Omental fat pad (tissue), 4 donors: ENCODE results near the gene SAFB2. TPM values are rescaled to one million over a fixed set of nuclear protein-coding genes. Genes with fewer than 3 reads are reported as not detected.

ENCODE experiments used
- ATAC-seq: fragments of 150-250 bp; one replicate; pipeline ENCODE4 v1.9.1; 2016; ENCODE audit warnings: mild to moderate bottlenecking, moderate library complexity; ENCODE audit not compliant: low FRiP score
- DNase-seq: peaks from one replicate; pipeline ENCODE4 v3.0.0-alpha.2; 2019; ENCODE audit warnings: low spot score
- CTCF ChIP-seq, 3 donors: fragments of 450-650 bp; IDR thresholded peaks; one replicate each; pipeline ENCODE4 v1.5.1; 2016 to 2017; ENCODE audit warnings: antibody characterized with exemption in 3 of 3, mild to moderate bottlenecking in 3 of 3, moderate library complexity in 2 of 3
- total RNA-seq, 4 donors: library from RNA; depleted of rRNA; stranded (reverse); fragments of >200 nt; gene quantifications; one replicate each; pipeline ENCODE4 v1.1.0, GENCODE V29; 2016

Gene SAFB2
- total RNA-seq, 4 donors from 2014 or later = 32.0 to 77.9 (median 51.1) TPM

GRCh38 chr19:5627395-5627904 is 4.9 kb upstream of the SAFB2 start:
- no peak for DNase-seq
- TF ChIP-seq CTCF (IDR thresholded peaks at IDR 0.05) = no peak
- no peak for ATAC-seq

GRCh38 chr19:5625641-5626040 is 3.1 kb upstream of the SAFB2 start:
- ATAC-seq = no peak
- peak in 1 of 3 donors; percentile 11 for TF ChIP-seq CTCF (IDR thresholded peaks at IDR 0.05)
- no peak for DNase-seq

GRCh38 chr19:5624741-5625278 is 2.2 kb upstream of the SAFB2 start:
- TF ChIP-seq CTCF (IDR thresholded peaks at IDR 0.05) = no peak
- DNase-seq (no peak), ATAC-seq (no peak)

- no peak for ATAC-seq
- no peak for DNase-seq
- no peak for TF ChIP-seq CTCF (IDR thresholded peaks at IDR 0.05)
Measured at GRCh38 chr19:5624018-5624663, 1.6 kb upstream of the SAFB2 start.

GRCh38 chr19:5623397-5624017 is 931 bp upstream of the SAFB2 start:
- ATAC-seq = no peak
- no peak for DNase-seq
- TF ChIP-seq CTCF (IDR thresholded peaks at IDR 0.05) = no peak

GRCh38 chr19:5621945-5622464 is 571 bp downstream of the SAFB2 start:
- TF ChIP-seq CTCF (IDR thresholded peaks at IDR 0.05) = no peak

More at GRCh38 chr19:5621945-5622464, 571 bp downstream of the SAFB2 start:
- no peak for ATAC-seq
- DNase-seq = no peak
